ENCODE data around the gene STKLD1.

DNA sequence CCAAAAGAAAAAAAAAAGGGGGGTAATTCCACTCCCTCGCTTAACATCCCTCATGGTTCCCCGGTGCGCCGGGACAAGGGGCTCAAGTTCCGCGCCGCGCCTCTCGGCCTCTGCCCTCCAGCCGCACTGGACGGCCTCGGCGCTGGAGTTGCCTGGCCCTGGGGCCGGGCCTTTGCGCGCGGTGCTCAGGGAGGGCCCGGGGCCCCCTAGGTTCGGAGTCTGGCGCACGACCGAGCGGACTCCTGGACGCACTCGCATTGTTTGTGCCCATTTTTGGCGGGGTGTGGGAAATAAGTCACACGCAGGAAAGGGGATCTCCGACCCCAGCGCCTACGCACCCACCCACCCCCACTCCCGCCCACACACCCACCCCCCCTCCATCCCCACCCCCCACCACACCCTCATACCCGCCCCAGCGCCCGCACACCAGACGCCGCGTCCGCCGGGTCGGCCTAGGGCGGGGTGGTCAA is 28.6 kb upstream of the STKLD1 start:
- TF ChIP-seq, protein P1, sequence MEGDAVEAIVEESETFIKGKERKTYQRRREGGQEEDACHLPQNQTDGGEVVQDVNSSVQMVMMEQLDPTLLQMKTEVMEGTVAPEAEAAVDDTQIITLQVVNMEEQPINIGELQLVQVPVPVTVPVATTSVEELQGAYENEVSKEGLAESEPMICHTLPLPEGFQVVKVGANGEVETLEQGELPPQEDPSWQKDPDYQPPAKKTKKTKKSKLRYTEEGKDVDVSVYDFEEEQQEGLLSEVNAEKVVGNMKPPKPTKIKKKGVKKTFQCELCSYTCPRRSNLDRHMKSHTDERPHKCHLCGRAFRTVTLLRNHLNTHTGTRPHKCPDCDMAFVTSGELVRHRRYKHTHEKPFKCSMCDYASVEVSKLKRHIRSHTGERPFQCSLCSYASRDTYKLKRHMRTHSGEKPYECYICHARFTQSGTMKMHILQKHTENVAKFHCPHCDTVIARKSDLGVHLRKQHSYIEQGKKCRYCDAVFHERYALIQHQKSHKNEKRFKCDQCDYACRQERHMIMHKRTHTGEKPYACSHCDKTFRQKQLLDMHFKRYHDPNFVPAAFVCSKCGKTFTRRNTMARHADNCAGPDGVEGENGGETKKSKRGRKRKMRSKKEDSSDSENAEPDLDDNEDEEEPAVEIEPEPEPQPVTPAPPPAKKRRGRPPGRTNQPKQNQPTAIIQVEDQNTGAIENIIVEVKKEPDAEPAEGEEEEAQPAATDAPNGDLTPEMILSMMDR (IDR thresholded peaks at IDR 0.05) = no peak
- TF ChIP-seq POLR2AphosphoS5 (IDR thresholded peaks at IDR 0.05) = no peak

Data from breast epithelium (tissue), 3 donors.